HEK293 (cell line): ENCODE data around the gene TREH.

Experiments
- CTCF ChIP-seq: fragments of 450-650 bp; formaldehyde crosslinking; IDR thresholded peaks from 2 replicates; pipeline ENCODE4 v1.5.1; 2016; ENCODE audit warnings: missing biosample characterization, missing genetic modification characterization
- OVOL3 ChIP-seq: fragments of 450-650 bp; formaldehyde crosslinking; IDR thresholded peaks from 2 replicates; pipeline ENCODE4 v1.5.1; 2016; ENCODE audit warnings: missing biosample characterization, missing genetic modification characterization
- REST ChIP-seq: fragments of 450-650 bp; formaldehyde crosslinking; IDR thresholded peaks from 2 replicates; pipeline ENCODE4 v1.5.1; 2016; ENCODE audit warnings: missing biosample characterization, missing genetic modification characterization
- YY1 ChIP-seq: fragments of 450-650 bp; formaldehyde crosslinking; IDR thresholded peaks from 2 replicates; pipeline ENCODE4 v1.5.1; 2018; ENCODE audit warnings: missing biosample characterization, missing genetic modification characterization
- ZNF174 ChIP-seq: fragments of 450-650 bp; formaldehyde crosslinking; IDR thresholded peaks from 2 replicates; pipeline ENCODE4 v1.5.0; 2017; ENCODE audit warnings: missing biosample characterization, mild to moderate bottlenecking, missing genetic modification characterization
- ZNF211 ChIP-seq: fragments of 450-650 bp; formaldehyde crosslinking; IDR thresholded peaks from 2 replicates; pipeline ENCODE4 v1.5.1; 2016; ENCODE audit warnings: low read depth, missing biosample characterization, missing genetic modification characterization
- ZNF280D ChIP-seq: fragments of 450-650 bp; formaldehyde crosslinking; IDR thresholded peaks from 2 replicates; pipeline ENCODE4 v1.5.1; 2016; ENCODE audit warnings: missing biosample characterization, missing genetic modification characterization
- ZNF544 ChIP-seq: fragments of 450-650 bp; formaldehyde crosslinking; IDR thresholded peaks from 2 replicates; pipeline ENCODE4 v1.5.0; 2017; ENCODE audit warnings: missing biosample characterization, missing genetic modification characterization
- ZNF555 ChIP-seq: fragments of 450-650 bp; formaldehyde crosslinking; conservative IDR thresholded peaks from 2 replicates; pipeline ENCODE4 v1.5.1; 2017; ENCODE audit warnings: missing biosample characterization, mild to moderate bottlenecking, missing genetic modification characterization, inconsistent platforms
- ZNF580 ChIP-seq: fragments of 450-650 bp; formaldehyde crosslinking; IDR thresholded peaks from 2 replicates; pipeline ENCODE4 v1.5.1; 2016; ENCODE audit warnings: missing biosample characterization, missing genetic modification characterization
- ZNF660 ChIP-seq: fragments of 450-650 bp; IDR thresholded peaks from 2 replicates; pipeline ENCODE4 v1.5.1; 2018; ENCODE audit warnings: missing biosample characterization, mild to moderate bottlenecking, missing genetic modification characterization
- ZNF704 ChIP-seq: fragments of 450-650 bp; formaldehyde crosslinking; IDR thresholded peaks from 2 replicates; pipeline ENCODE4 v1.5.1; 2016; ENCODE audit warnings: missing biosample characterization, missing genetic modification characterization
- ZNF776 ChIP-seq: fragments of 450-650 bp; formaldehyde crosslinking; IDR thresholded peaks from 2 replicates; pipeline ENCODE4 v1.5.0; 2017; ENCODE audit warnings: missing biosample characterization, missing genetic modification characterization, borderline replicate concordance
- ZNF830 ChIP-seq: fragments of 450-650 bp; IDR thresholded peaks from 2 replicates; pipeline ENCODE4 v1.5.0; 2018; ENCODE audit warnings: missing biosample characterization, missing genetic modification characterization, low read depth, mild to moderate bottlenecking, moderate library complexity

- no peak for TF ChIP-seq ZNF830 (tag by site-specific recombination)
- TF ChIP-seq ZNF211 (tag by site-specific recombination), result no peak
- TF ChIP-seq ZNF580 (tag by site-specific recombination), result no peak
- no peak for TF ChIP-seq ZNF704
- TF ChIP-seq CTCF (tag by site-specific recombination), result no peak
- no peak for TF ChIP-seq ZNF555 (tag by site-specific recombination)
- no peak for TF ChIP-seq YY1
- TF ChIP-seq ZNF544, result no peak
- TF ChIP-seq ZNF174 (tag by site-specific recombination), result no peak
- no peak for TF ChIP-seq OVOL3 (tag by site-specific recombination)
- no peak for TF ChIP-seq ZNF776 (tag by site-specific recombination)
- no peak for TF ChIP-seq ZNF280D (tag by site-specific recombination)
- TF ChIP-seq REST, result no peak
- no peak for TF ChIP-seq ZNF660 (tag by site-specific recombination)
Observed at GRCh38 chr11:118653684-118654390, 25.6 kb downstream of the TREH start.
